NCI-H2081 (cell line): ENCODE measurements around the gene TOMM34.

Experiments used
- DNase-seq, 2 experiments: peaks; one replicate each; lab custom pipeline; 2025; lab: John Stamatoyannopoulos, UW

Gene TOMM34

GRCh38 chr20:44962483-44962882 lies 2.3 kb upstream of the TOMM34 start:
- DNase-seq: no peak

- DNase-seq: no peak
These were observed 1.7 kb upstream of the TOMM34 start for GRCh38 chr20:44961870-44962267.

- DNase-seq: no peak
These were observed 1.0 kb upstream of the TOMM34 start for GRCh38 chr20:44961011-44961869.

- DNase-seq: no peak
These were observed 527 bp downstream of the TOMM34 start for GRCh38 chr20:44959638-44960102.

- DNase-seq: no peak
These were observed 1.0 kb downstream of the TOMM34 start for GRCh38 chr20:44959082-44959637.

- DNase-seq: no peak
These were observed 1.9 kb downstream of the TOMM34 start for GRCh38 chr20:44958276-44958675.

GRCh38 chr20:44956410-44956809 lies 3.8 kb downstream of the TOMM34 start:
- DNase-seq: no peak

GRCh38 chr20:44955270-44955669 lies 4.9 kb downstream of the TOMM34 start:
- no peak for DNase-seq

GRCh38 chr20:44954211-44954610 lies 6.0 kb downstream of the TOMM34 start:
- no peak for DNase-seq

- DNase-seq: no peak
These were observed 7.5 kb downstream of the TOMM34 start for GRCh38 chr20:44952731-44953130.

- no peak for DNase-seq
These were observed 9.8 kb downstream of the TOMM34 start for GRCh38 chr20:44950368-44950767.

- DNase-seq: no peak
These were observed 11.7 kb downstream of the TOMM34 start for GRCh38 chr20:44948513-44948912.

GRCh38 chr20:44948107-44948506 lies 12.1 kb downstream of the TOMM34 start:
- DNase-seq: no peak

- no peak for DNase-seq
These were observed 13.8 kb downstream of the TOMM34 start for GRCh38 chr20:44946271-44946852.

- no peak for DNase-seq
These were observed 14.9 kb downstream of the TOMM34 start for GRCh38 chr20:44945261-44945660.

- no peak for DNase-seq
These were observed 16.4 kb downstream of the TOMM34 start for GRCh38 chr20:44943828-44944227.

- no peak for DNase-seq
These were observed 17.8 kb downstream of the TOMM34 start for GRCh38 chr20:44942264-44942973.

GRCh38 chr20:44941120-44941691 lies 19.0 kb downstream of the TOMM34 start:
- DNase-seq: no peak

- no peak for DNase-seq
These were observed 21.6 kb downstream of the TOMM34 start for GRCh38 chr20:44938637-44939036.

- DNase-seq: no peak
These were observed 23.7 kb downstream of the TOMM34 start for GRCh38 chr20:44936510-44936909.

GRCh38 chr20:44932916-44933315 lies 27.3 kb downstream of the TOMM34 start:
- no peak for DNase-seq

GRCh38 chr20:44931911-44932310 lies 28.3 kb downstream of the TOMM34 start:
- no peak for DNase-seq
